ENCODE results near the gene PA2G4. TPM values are rescaled to one million over a fixed set of nuclear protein-coding genes. Genes with fewer than 3 reads are reported as not detected.

Gene PA2G4
- total RNA-seq, 1 donor: 141 TPM

DNA sequence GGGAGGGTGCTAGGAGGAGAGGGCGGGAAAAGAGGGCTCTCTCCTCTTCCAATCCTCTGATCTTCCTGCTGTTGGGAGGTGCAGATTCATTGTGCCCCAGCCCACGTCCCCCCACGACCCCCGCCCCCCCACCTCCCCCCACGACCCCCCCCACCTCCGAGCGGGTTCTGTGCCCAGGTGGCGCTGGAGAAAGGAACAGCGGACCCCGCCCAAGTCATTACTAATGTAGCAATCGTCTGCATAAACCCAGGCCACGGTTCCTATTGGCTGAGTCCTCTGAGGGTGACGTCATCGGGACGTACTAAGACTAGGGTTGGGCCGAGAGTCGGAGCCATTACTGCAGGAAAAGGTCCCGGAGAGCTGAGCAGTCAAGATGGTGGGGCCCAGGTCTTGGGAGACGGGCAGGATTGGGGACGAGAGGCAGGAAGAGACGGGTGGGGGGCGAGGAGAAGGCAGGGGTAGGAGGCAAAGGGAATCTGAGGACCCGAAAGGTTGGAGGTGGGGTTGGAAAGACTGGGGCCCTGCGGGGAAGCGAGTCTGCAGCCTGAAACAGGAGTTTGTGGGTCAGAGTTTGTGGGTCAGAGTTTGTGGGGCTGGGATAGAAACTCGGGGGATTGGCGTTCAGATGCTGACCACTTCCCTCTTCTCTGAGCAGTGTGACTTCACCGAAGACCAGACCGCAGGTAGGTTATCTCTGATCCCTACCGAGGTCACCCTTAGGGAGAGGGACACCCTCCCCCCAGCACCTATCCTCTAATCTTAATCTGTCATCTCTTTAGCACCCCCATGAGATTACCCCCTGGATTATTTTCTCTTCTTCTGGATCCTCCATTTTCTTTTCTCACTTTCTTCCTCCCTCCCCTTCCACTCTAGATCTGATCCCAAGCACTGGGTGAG is 53.9 kb downstream of the PA2G4 start, which contains the start of gene MYL6:
Gene MYL6, plus strand, starts transcription at position 331 of the 897 bp plus-strand sequence. Its CDS starts 43 bp downstream, at position 374.
- TF ChIP-seq, protein P1, sequence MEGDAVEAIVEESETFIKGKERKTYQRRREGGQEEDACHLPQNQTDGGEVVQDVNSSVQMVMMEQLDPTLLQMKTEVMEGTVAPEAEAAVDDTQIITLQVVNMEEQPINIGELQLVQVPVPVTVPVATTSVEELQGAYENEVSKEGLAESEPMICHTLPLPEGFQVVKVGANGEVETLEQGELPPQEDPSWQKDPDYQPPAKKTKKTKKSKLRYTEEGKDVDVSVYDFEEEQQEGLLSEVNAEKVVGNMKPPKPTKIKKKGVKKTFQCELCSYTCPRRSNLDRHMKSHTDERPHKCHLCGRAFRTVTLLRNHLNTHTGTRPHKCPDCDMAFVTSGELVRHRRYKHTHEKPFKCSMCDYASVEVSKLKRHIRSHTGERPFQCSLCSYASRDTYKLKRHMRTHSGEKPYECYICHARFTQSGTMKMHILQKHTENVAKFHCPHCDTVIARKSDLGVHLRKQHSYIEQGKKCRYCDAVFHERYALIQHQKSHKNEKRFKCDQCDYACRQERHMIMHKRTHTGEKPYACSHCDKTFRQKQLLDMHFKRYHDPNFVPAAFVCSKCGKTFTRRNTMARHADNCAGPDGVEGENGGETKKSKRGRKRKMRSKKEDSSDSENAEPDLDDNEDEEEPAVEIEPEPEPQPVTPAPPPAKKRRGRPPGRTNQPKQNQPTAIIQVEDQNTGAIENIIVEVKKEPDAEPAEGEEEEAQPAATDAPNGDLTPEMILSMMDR (IDR thresholded peaks at IDR 0.05; ENCODE audit: insufficient read depth, low read length): no peak
- H3K4me3 ChIP-seq (ENCODE audit: low read depth, low read length): peak within 1 kb of the TSS; percentile 98
- peak; percentile 99 for DNase-seq (ENCODE audit: low read depth)

DNA sequence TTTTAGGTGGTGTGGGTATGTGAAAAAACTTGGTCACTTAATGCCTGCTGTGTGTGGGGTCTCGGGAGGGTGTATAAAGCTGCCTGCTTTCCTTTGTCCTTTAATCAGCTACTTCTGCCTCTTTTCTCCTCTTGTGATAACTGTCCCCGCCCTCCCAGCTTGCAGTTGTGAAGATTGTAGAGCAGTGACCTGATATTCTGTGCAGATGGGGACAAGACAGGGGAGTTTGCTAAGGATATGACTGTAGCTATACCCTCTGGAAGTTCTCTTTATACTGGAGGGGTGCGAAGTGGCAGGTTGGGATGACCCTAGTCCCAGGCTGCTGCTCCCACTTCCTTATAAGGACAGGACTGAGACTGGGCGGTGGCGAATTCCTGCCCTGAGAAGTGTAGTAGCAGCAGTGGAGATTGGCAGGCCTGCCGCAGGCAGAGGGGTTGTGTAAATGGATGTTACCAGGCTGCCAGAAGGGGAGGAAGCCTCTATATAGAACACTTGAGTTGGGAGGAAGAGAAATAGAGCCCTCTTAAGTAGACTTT is 54.6 kb downstream of the PA2G4 start:
- TF ChIP-seq, protein P1 (IDR thresholded peaks at IDR 0.05; ENCODE audit: insufficient read depth, low read length): no peak
- peak; percentile 79 for DNase-seq (ENCODE audit: low read depth)
- H3K4me3 ChIP-seq (ENCODE audit: low read depth, low read length): peak overlapping the region; percentile 98

DNA sequence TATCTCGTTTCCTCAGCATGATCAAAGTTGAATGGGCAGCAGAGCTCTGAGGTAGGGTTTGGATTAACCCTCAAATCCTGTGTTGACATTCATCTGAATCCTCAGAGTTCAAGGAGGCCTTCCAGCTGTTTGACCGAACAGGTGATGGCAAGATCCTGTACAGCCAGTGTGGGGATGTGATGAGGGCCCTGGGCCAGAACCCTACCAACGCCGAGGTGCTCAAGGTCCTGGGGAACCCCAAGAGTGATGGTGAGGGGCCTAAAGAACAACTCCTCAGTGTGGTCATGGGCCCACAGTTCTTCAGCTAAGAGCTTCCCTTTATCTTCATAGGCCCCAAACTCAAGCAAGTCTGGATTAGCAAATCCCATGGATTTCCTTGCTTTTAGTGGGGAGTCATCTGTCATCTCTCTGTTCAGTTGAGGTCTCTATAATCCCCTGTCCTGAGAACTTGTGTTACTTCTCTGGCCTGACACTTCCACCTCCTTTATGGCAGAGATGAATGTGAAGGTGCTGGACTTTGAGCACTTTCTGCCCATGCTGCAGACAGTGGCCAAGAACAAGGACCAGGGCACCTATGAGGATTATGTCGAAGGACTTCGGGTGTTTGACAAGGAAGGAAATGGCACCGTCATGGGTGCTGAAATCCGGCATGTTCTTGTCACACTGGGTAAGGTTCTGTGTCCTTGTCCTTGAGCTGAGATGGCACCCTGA is 55.3 kb downstream of the PA2G4 start:
- TF ChIP-seq, protein P1 (IDR thresholded peaks at IDR 0.05; ENCODE audit: insufficient read depth, low read length): no peak
- H3K4me3 ChIP-seq (ENCODE audit: low read depth, low read length): peak overlapping the region; percentile 98
- DNase-seq (ENCODE audit: low read depth): no peak

DNA sequence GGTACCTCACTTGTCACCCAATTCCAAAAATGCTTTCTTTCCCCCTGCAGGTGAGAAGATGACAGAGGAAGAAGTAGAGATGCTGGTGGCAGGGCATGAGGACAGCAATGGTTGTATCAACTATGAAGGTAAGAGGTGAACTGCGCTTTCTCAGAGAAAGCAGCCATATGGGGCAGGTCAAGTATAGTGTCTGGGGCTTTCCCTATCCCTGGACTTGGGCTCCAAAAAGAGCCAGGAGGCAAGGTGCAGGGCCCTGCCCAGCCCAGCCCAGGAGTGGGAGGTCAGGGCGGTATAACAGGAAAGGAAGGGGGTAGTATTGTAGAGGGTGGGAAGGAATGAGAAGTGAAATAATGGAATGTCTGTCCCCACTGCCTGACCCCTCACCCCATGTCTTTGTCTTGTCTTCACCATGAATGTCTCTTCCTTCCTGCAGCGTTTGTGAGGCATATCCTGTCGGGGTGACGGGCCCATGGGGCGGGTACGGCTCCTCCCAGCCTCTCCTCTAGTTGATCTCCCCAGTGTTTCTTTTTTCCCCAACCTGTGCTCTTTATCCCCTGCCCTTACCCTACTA is 55.9 kb downstream of the PA2G4 start:
- H3K4me3 ChIP-seq (ENCODE audit: low read depth, low read length): peak overlapping the region; percentile 98
- TF ChIP-seq, protein P1 (IDR thresholded peaks at IDR 0.05; ENCODE audit: insufficient read depth, low read length): no peak
- no peak for DNase-seq (ENCODE audit: low read depth)

DNA sequence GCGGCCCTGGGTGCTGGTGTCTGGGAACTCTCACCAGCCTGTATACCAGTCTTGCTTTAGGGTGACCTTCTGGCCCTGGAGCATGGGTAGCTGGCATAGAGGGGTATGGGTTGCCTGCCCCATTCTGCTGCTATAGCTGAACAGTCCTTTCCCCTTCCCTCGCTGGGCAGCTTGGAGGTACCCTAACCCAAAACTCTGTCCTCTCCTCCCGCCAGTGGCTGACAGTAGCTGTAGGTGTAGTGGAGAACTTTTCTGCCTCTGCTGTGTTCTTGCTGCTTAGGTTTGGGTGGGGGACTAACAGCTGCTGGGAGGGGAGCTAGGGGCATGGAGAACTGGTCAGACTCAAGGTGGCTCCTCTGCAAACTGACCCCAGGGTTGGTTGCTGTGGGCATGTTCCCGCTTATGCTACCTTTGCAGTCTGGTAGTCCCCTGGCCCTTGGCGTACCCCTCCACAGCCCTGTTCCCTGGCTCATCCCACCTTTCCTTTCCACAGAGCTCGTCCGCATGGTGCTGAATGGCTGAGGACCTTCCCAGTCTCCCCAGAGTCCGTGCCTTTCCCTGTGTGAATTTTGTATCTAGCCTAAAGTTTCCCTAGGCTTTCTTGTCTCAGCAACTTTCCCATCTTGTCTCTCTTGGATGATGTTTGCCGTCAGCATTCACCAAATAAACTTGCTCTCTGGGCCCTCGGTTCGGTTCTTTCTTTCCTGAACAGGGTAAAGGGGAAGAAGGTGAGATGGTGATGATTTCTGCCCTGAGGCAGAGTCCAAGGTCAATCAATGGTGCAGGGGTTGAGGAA is 56.7 kb downstream of the PA2G4 start:
- peak overlapping the region; percentile 98 for H3K4me3 ChIP-seq (ENCODE audit: low read depth, low read length)
- no peak for DNase-seq (ENCODE audit: low read depth)
- TF ChIP-seq, protein P1 (IDR thresholded peaks at IDR 0.05; ENCODE audit: insufficient read depth, low read length): no peak

All from fibroblast of the aortic adventitia (primary cell).